PC-3 (cell line): ENCODE measurements around the gene DGKH.

ENCODE experiments used
- EZH2 ChIP-seq: fragments of 300-600 bp; sonication (generic); IDR thresholded peaks from one replicate; pipeline ENCODE4 v1.6.1; 2017; ENCODE audit warnings: antibody characterized with exemption, mild to moderate bottlenecking, low read length; ENCODE audit not compliant: unreplicated experiment
- EZH2phosphoT487 ChIP-seq: fragments of 300-600 bp; sonication (generic); IDR thresholded peaks from 2 replicates; pipeline ENCODE4 v1.6.1; 2018; ENCODE audit warnings: mild to moderate bottlenecking, antibody characterized with exemption, low read length, borderline replicate concordance
- TF ChIP-seq, protein P1 (sequence below): fragments of 300-600 bp; sonication (generic); conservative IDR thresholded peaks from 2 replicates; pipeline ENCODE4 v1.5.1; 2017; ENCODE audit warnings: antibody characterized with exemption, low read depth, mild to moderate bottlenecking, low read length

DNA sequence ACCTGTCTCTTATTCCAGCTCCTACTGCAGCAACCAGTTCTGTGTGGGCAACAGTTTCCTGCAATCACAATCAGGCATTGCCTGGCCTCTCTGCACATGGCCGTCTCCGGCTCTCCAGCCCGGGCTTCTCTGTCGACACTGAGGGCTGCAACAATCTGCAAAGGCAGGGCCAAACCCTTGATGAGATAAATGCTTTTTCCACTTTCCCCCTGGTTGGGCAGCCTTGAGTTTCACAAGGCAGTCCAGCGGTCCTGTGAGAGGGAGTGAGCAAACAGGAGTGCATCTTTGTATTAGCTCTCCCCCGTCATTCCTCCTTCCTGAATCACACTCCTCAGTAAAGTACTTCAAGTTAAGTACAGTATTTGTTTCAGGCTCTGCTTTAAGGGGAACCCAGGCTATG, 46.9 kb upstream of the DGKH start:
- TF ChIP-seq, protein P1, sequence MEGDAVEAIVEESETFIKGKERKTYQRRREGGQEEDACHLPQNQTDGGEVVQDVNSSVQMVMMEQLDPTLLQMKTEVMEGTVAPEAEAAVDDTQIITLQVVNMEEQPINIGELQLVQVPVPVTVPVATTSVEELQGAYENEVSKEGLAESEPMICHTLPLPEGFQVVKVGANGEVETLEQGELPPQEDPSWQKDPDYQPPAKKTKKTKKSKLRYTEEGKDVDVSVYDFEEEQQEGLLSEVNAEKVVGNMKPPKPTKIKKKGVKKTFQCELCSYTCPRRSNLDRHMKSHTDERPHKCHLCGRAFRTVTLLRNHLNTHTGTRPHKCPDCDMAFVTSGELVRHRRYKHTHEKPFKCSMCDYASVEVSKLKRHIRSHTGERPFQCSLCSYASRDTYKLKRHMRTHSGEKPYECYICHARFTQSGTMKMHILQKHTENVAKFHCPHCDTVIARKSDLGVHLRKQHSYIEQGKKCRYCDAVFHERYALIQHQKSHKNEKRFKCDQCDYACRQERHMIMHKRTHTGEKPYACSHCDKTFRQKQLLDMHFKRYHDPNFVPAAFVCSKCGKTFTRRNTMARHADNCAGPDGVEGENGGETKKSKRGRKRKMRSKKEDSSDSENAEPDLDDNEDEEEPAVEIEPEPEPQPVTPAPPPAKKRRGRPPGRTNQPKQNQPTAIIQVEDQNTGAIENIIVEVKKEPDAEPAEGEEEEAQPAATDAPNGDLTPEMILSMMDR, result no peak
- TF ChIP-seq EZH2, result no peak
- TF ChIP-seq EZH2phosphoT487, result no peak
